ENCODE results near the gene PRR12.

Gene PRR12

GRCh38 chr19:49546825-49547565 lies 44.0 kb upstream of the PRR12 start:
- CTCF ChIA-PET: interaction anchor here (0.6 to 2.1 kb wide), 21 partner anchors 10 to 570 kb away, joined by 3 to 56 read pairs (median 4); partner anchors contain the start of gene RPS11
- TF ChIP-seq ELF4 (IDR thresholded peaks at IDR 0.05): 0 out of 2 replicates have a peak, but pooled peaks have one; percentile 25
- no peak for TF ChIP-seq NFRKB (IDR thresholded peaks at IDR 0.05)
- TF ChIP-seq PKNOX1 (IDR thresholded peaks at IDR 0.05): peak; percentile 72; the same call in 1 of the 2 replicates
- TF ChIP-seq ZNF384 (IDR thresholded peaks at IDR 0.05): peak; percentile 92
- POLR2A ChIA-PET: interaction anchor here (0.8 to 1.7 kb wide), 7 partner anchors 34 to 129 kb away, joined by 3 to 10 read pairs (median 4); partner anchors contain the start of genes ALDH16A1 and FCGRT
- peak; percentile 79 for DNase-seq (ENCODE audit: extremely low spot score)

- TF ChIP-seq TARDBP (IDR thresholded peaks at IDR 0.05) (no peak), BHLHE40 (IDR thresholded peaks at IDR 0.05; ENCODE audit: borderline replicate concordance) (no peak), LEF1 (IDR thresholded peaks at IDR 0.05; ENCODE audit: borderline replicate concordance) (no peak), ELF4 (IDR thresholded peaks at IDR 0.05) (no peak), FOXK2 (IDR thresholded peaks at IDR 0.05) (no peak), FOXM1 (IDR thresholded peaks at IDR 0.05; ENCODE audit: borderline replicate concordance) (no peak), SUZ12 (IDR thresholded peaks at IDR 0.05) (no peak), HDGF (IDR thresholded peaks at IDR 0.05; ENCODE audit: borderline replicate concordance) (no peak), CTBP1 (IDR thresholded peaks at IDR 0.05; ENCODE audit: borderline replicate concordance) (no peak), PKNOX1 (IDR thresholded peaks at IDR 0.05) (no peak), NFRKB (IDR thresholded peaks at IDR 0.05) (no peak), ZNF384 (IDR thresholded peaks at IDR 0.05) (no peak), SP1 (IDR thresholded peaks at IDR 0.05) (no peak), L3MBTL2 (conservative IDR thresholded peaks at IDR 0.05) (no peak), ARNT (IDR thresholded peaks at IDR 0.05) (no peak), FOXA1 (IDR thresholded peaks at IDR 0.05) (no peak)
- ChIA-PET POLR2A (interaction anchor here (0.7 to 1.2 kb wide), 3 partner anchors 36 to 46 kb away, joined by 3 to 5 read pairs (median 3); partner anchors contain the start of gene FCGRT), CTCF (interaction anchor here (1.2 kb wide), 1 partner anchor 46 kb away, joined by 3 read pairs; no protein-coding TSS in a partner anchor)
- no peak for DNase-seq (ENCODE audit: extremely low spot score)
These were observed 41.9 kb upstream of the PRR12 start for GRCh38 chr19:49549045-49549444.

- POLR2A ChIA-PET: interaction anchor here (1.5 kb wide), 1 partner anchor 29 kb away, joined by 3 read pairs; the partner anchor contains the start of gene NOSIP
- CTCF ChIA-PET: interaction anchor here (2.8 kb wide), 1 partner anchor 19 kb away, joined by 9 read pairs; no protein-coding TSS in a partner anchor
These were observed 39.5 kb upstream of the PRR12 start for GRCh38 chr19:49551531-49551930.

GRCh38 chr19:49552749-49553148 lies 38.2 kb upstream of the PRR12 start:
- TF ChIP-seq FOXM1 (IDR thresholded peaks at IDR 0.05; ENCODE audit: borderline replicate concordance) (no peak), SP1 (IDR thresholded peaks at IDR 0.05) (no peak), TARDBP (IDR thresholded peaks at IDR 0.05) (no peak), NFRKB (IDR thresholded peaks at IDR 0.05) (no peak), CTBP1 (IDR thresholded peaks at IDR 0.05; ENCODE audit: borderline replicate concordance) (no peak), L3MBTL2 (conservative IDR thresholded peaks at IDR 0.05) (no peak)
- ChIA-PET CTCF (interaction anchor here (2.8 kb wide), 1 partner anchor 18 kb away, joined by 9 read pairs; no protein-coding TSS in a partner anchor), POLR2A (no interaction called here)
- no peak for DNase-seq (ENCODE audit: extremely low spot score)

More at GRCh38 chr19:49551531-49551930, 39.5 kb upstream of the PRR12 start:
- no peak for DNase-seq (ENCODE audit: extremely low spot score)
- no peak for TF ChIP-seq FOXK2 (IDR thresholded peaks at IDR 0.05)
- TF ChIP-seq LEF1 (IDR thresholded peaks at IDR 0.05; ENCODE audit: borderline replicate concordance): no peak
- no peak for TF ChIP-seq BHLHE40 (IDR thresholded peaks at IDR 0.05; ENCODE audit: borderline replicate concordance)
- TF ChIP-seq ELF4 (IDR thresholded peaks at IDR 0.05): no peak
- no peak for TF ChIP-seq PKNOX1 (IDR thresholded peaks at IDR 0.05)
- no peak for TF ChIP-seq HDGF (IDR thresholded peaks at IDR 0.05; ENCODE audit: borderline replicate concordance)
- TF ChIP-seq SP1 (IDR thresholded peaks at IDR 0.05): no peak
- TF ChIP-seq ARNT (IDR thresholded peaks at IDR 0.05): no peak
- TF ChIP-seq FOXM1 (IDR thresholded peaks at IDR 0.05; ENCODE audit: borderline replicate concordance): no peak
- TF ChIP-seq ZNF384 (IDR thresholded peaks at IDR 0.05): no peak
- TF ChIP-seq TARDBP (IDR thresholded peaks at IDR 0.05): no peak
- TF ChIP-seq CTBP1 (IDR thresholded peaks at IDR 0.05; ENCODE audit: borderline replicate concordance): no peak
- TF ChIP-seq L3MBTL2 (conservative IDR thresholded peaks at IDR 0.05): no peak
- TF ChIP-seq FOXA1 (IDR thresholded peaks at IDR 0.05): no peak
- no peak for TF ChIP-seq NFRKB (IDR thresholded peaks at IDR 0.05)
- TF ChIP-seq SUZ12 (IDR thresholded peaks at IDR 0.05): no peak

- no peak for DNase-seq (ENCODE audit: extremely low spot score)
- ChIA-PET CTCF (interaction anchor here (2.8 kb wide), 1 partner anchor 17 kb away, joined by 9 read pairs; no protein-coding TSS in a partner anchor), POLR2A (no interaction called here)
- TF ChIP-seq L3MBTL2 (conservative IDR thresholded peaks at IDR 0.05): no peak
- TF ChIP-seq SUZ12 (IDR thresholded peaks at IDR 0.05): no peak
- no peak for TF ChIP-seq BHLHE40 (IDR thresholded peaks at IDR 0.05; ENCODE audit: borderline replicate concordance)
- TF ChIP-seq FOXM1 (IDR thresholded peaks at IDR 0.05; ENCODE audit: borderline replicate concordance): no peak
- no peak for TF ChIP-seq SP1 (IDR thresholded peaks at IDR 0.05)
- TF ChIP-seq HDGF (IDR thresholded peaks at IDR 0.05; ENCODE audit: borderline replicate concordance): no peak
- no peak for TF ChIP-seq FOXK2 (IDR thresholded peaks at IDR 0.05)
- no peak for TF ChIP-seq ZNF384 (IDR thresholded peaks at IDR 0.05)
- TF ChIP-seq LEF1 (IDR thresholded peaks at IDR 0.05; ENCODE audit: borderline replicate concordance): no peak
- no peak for TF ChIP-seq FOXA1 (IDR thresholded peaks at IDR 0.05)
- no peak for TF ChIP-seq TARDBP (IDR thresholded peaks at IDR 0.05)
- TF ChIP-seq NFRKB (IDR thresholded peaks at IDR 0.05): no peak
- TF ChIP-seq ELF4 (IDR thresholded peaks at IDR 0.05): no peak
- TF ChIP-seq ARNT (IDR thresholded peaks at IDR 0.05): no peak
- no peak for TF ChIP-seq PKNOX1 (IDR thresholded peaks at IDR 0.05)
- no peak for TF ChIP-seq CTBP1 (IDR thresholded peaks at IDR 0.05; ENCODE audit: borderline replicate concordance)
These were observed 37.3 kb upstream of the PRR12 start for GRCh38 chr19:49553451-49554271.
